Measurements from ENCODE around the gene PITPNM3. TPM values are rescaled to one million over a fixed set of nuclear protein-coding genes. Genes with fewer than 3 reads are reported as not detected.

Gene PITPNM3
- total and polyA plus RNA-seq, 2 of the 8 experiments (the other 6 are each of a cell fraction or from before 2014, with no cell fraction given) = 1.7 to 3.1 TPM

GRCh38 chr17:6461792-6462524, 94.4 kb downstream of the PITPNM3 start (continued):
- TF ChIP-seq ATF3 (IDR thresholded peaks at IDR 0.05; ENCODE audit: insufficient read depth, low read depth, low read length) (no peak), SP1 (IDR thresholded peaks at IDR 0.05; ENCODE audit: low read depth, low read length) (peak; percentile 49), BCL11A (IDR thresholded peaks at IDR 0.05; ENCODE audit: low read depth in 2 of 2, low read length in 2 of 2) (no peak), HDAC2 (IDR thresholded peaks at IDR 0.05; ENCODE audit: borderline replicate concordance in 1 of 2, low read depth in 2 of 2, low read length in 2 of 2) (peak in 1 of 2 experiments; percentile 85; a peak in 1 of 4 replicates), BACH1 (IDR thresholded peaks at IDR 0.05; ENCODE audit: low read length) (no peak), RAD21 (IDR thresholded peaks at IDR 0.05 in 1 of 2, conservative IDR thresholded peaks at IDR 0.05 in 1 of 2; ENCODE audit: low read depth in 2 of 2, low read length in 2 of 2) (0 out of 4 replicates have a peak, but pooled peaks have one; percentile 3 to 10), CREB1 (IDR thresholded peaks at IDR 0.05) (no peak)
